ENCODE results near the gene DNAJC5. TPM values are rescaled to one million over a fixed set of nuclear protein-coding genes. Genes with fewer than 3 reads are reported as not detected.
A peak's percentile ranks its signal among the peaks of the same experiment; 100 is the strongest.

Gene DNAJC5
- total and polyA plus RNA-seq, 2 experiments from 2014 or later = 7.1 to 33.5 TPM

GRCh38 chr20:63926298-63926697 lies 31.4 kb downstream of the DNAJC5 start:
- peaks cover 4% of the 10 kb centered on the region; the same call in 1 of the 2 replicates for H3K36me3 ChIP-seq (ENCODE audit: insufficient read depth)
- peaks cover 4% of the 10 kb centered on the region for H3K27me3 Mint-ChIP-seq (ENCODE audit: insufficient read depth, low read depth, poor library complexity)
- H3K27ac Mint-ChIP-seq = no peak overlapping the region
- TF ChIP-seq ZNF462 (CRISPR knock-in tag; IDR thresholded peaks at IDR 0.05) (no peak), CREB1 (CRISPR knock-in tag; IDR thresholded peaks at IDR 0.05; ENCODE audit: low read depth) (no peak), JUNB (IDR thresholded peaks at IDR 0.05; ENCODE audit: unreplicated experiment) (no peak), EZH2 (IDR thresholded peaks at IDR 0.05; ENCODE audit: low read depth, unreplicated experiment) (no peak), POLR2AphosphoS5 (IDR thresholded peaks at IDR 0.05; ENCODE audit: low read depth) (no peak), ZNF331 (CRISPR knock-in tag; IDR thresholded peaks at IDR 0.05; ENCODE audit: low read depth) (no peak)
- no peaks in the 10 kb centered on the region; the same call in 1 of the 2 replicates for H3F3A ChIP-seq (replicated peaks; ENCODE audit: low read depth)
- no peaks in the 10 kb centered on the region for H3K4me1 Mint-ChIP-seq
- H3K4me3 ChIP-seq = no peak overlapping the region
- no peak overlapping the region for H2AFZ ChIP-seq
- no peak for ATAC-seq
- H3K4me2 ChIP-seq = no peak overlapping the region
- H4K20me1 ChIP-seq (replicated peaks; ENCODE audit: insufficient read depth) = no peaks in the 10 kb centered on the region; the same call in none of the 2 replicates
- H3K4me1 ChIP-seq (ENCODE audit: insufficient read depth) = no peaks in the 10 kb centered on the region
- H3K9me2 ChIP-seq (ENCODE audit: insufficient read depth) = no peaks in the 10 kb centered on the region
- H3K27ac ChIP-seq (ENCODE audit: low read depth) = 0 out of 2 replicates have a peak overlapping the region, but pooled peaks have one; percentile 7
- peaks cover 20% of the 10 kb centered on the region for H3K79me2 ChIP-seq (replicated peaks; ENCODE audit: insufficient read depth)
- H3K9me3 Mint-ChIP-seq = no peaks in the 10 kb centered on the region
- DNase-seq (ENCODE audit: low spot score) = no peak
- H3K4me3 Mint-ChIP-seq = no peak overlapping the region
- H3K36me3 Mint-ChIP-seq (ENCODE audit: low read depth) = peaks cover 28% of the 10 kb centered on the region
- no peaks in the 10 kb centered on the region for H3K27me3 ChIP-seq (ENCODE audit: insufficient read depth)

- Histone ChIP-seq H3K4me1 (ENCODE audit: insufficient read depth) (no peaks in the 10 kb centered on the region), H2AFZ (no peak overlapping the region), H3K27ac (ENCODE audit: low read depth) (no peak overlapping the region), H3K79me2 (replicated peaks; ENCODE audit: insufficient read depth) (peaks cover 20% of the 10 kb centered on the region), H3K27me3 (ENCODE audit: insufficient read depth) (no peaks in the 10 kb centered on the region), H3K36me3 (ENCODE audit: insufficient read depth) (peaks cover 4% of the 10 kb centered on the region; the same call in 1 of the 2 replicates), H3K9me2 (ENCODE audit: insufficient read depth) (no peaks in the 10 kb centered on the region), H3K4me3 (no peak overlapping the region), H3K4me2 (no peak overlapping the region), H4K20me1 (replicated peaks; ENCODE audit: insufficient read depth) (no peaks in the 10 kb centered on the region; the same call in none of the 2 replicates), H3F3A (replicated peaks; ENCODE audit: low read depth) (no peaks in the 10 kb centered on the region; the same call in 1 of the 2 replicates)
- Mint-ChIP-seq H3K4me1 (no peaks in the 10 kb centered on the region; the same call in 2 of the 3 replicates), H3K27me3 (ENCODE audit: insufficient read depth, low read depth, poor library complexity) (peaks cover 2% of the 10 kb centered on the region), H3K4me3 (no peak overlapping the region), H3K36me3 (ENCODE audit: low read depth) (peaks cover 40% of the 10 kb centered on the region), H3K27ac (no peak overlapping the region), H3K9me3 (no peaks in the 10 kb centered on the region; the same call in 2 of the 3 replicates)
- ATAC-seq = no peak
- DNase-seq (ENCODE audit: low spot score) = no peak
- no peak for TF ChIP-seq ETS1 (IDR thresholded peaks at IDR 0.05)
- TF ChIP-seq EZH2phosphoT487 (IDR thresholded peaks at IDR 0.05; ENCODE audit: unreplicated experiment) = no peak
Observed at GRCh38 chr20:63929071-63929470, 34.1 kb downstream of the DNAJC5 start.
